ENCODE data around the gene TBC1D22B. TPM values are rescaled to one million over a fixed set of nuclear protein-coding genes. Genes with fewer than 3 reads are reported as not detected.

The TBC1D22B gene, protein sequence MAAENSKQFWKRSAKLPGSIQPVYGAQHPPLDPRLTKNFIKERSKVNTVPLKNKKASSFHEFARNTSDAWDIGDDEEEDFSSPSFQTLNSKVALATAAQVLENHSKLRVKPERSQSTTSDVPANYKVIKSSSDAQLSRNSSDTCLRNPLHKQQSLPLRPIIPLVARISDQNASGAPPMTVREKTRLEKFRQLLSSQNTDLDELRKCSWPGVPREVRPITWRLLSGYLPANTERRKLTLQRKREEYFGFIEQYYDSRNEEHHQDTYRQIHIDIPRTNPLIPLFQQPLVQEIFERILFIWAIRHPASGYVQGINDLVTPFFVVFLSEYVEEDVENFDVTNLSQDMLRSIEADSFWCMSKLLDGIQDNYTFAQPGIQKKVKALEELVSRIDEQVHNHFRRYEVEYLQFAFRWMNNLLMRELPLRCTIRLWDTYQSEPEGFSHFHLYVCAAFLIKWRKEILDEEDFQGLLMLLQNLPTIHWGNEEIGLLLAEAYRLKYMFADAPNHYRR
- total RNA-seq = 3.3 and 3.4 TPM in 2 replicates

DNA sequence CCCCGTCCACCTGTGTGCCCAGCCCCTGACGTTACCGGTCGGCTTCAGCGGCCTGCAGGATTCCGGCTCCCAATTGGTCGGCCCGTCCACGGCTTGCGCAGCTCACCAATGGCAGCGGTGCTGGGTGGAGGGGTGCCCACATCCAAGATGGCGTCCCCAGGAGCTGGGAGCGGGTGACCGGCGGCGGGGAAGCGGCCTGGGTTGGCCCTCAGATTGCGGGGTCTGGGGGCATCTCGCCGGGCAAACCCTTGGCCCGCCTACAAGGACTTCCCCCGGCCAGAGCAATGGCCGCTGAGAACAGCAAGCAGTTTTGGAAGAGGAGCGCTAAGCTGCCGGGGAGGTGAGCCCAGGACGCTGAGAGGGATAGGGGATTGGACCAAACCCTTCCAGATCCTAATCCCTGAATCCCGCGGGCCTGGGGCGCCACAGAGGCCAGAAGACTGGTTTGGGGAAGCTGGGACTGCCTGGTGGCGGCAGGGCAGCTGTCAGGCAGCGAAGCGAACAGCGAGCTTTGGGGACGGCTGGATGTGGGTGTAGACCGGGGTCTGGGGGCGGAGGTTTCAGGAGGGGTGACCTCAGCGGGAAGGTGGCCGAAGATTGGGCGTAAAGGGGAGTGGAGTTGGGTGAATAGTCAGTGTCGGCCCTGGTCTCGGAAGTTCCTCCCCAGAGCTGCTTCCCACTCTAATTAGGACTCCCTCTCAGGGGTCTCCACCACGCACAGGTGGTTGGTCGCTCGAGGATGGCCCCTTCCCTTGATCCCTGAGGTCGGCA is at the start of gene TBC1D22B, which contains the start of gene TMEM217:
TSS of gene TBC1D22B (plus strand) at position 139 of the 771 bp plus-strand sequence. CDS start at position 285, 146 bp downstream.
TSS of gene TMEM217 (minus strand) at position 511 of the 771 bp plus-strand sequence. CDS start 39,114 bp downstream, outside the sequence.

DNA sequence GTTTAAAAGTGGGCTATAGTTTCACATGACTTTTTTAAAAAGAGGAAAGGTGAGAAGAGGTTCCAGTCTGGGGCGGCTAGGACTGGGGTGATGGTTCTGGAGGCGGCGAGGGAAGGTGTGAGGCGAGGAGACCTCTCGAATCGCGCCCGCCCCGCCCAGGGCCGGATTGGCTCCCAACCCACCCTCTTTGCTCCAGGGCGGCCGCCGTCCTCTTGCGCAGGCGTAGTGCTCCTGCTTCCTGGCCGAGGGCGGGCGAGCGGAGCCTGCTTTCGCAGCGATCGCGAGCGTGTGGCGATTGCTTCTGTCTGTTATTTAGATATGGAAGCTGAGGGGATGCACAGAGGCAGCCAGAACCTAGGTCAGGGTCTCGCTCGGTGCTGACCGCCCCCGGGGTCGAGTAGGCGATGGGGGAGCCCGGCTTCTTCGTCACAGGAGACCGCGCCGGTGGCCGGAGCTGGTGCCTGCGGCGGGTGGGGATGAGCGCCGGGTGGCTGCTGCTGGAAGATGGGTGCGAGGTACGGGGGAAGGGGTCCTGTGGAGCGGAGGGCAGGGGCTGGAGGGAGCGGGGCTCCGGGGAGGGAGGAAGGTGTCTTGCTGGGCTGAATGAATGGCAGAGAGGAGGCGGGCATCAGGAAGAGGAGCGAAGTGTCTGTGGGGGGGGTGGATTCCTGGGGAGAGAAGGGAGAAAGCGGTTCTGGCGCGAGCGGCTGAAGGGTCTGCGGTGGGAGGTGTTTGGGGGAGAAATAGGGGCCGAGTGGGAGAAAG is 96.4 kb downstream of the TBC1D22B start, which contains the start of gene RNF8:
TSS of gene RNF8 (plus strand) at position 223 of the 765 bp plus-strand sequence. CDS start at position 405, 182 bp downstream.

Other genes with a start within 250 kb of the TBC1D22B start
- 6.0 and 14.8 TPM in 2 replicates for gene PIM1, start 87.6 kb upstream of the TBC1D22B start, total RNA-seq
- 1.3 and 2.0 TPM in 2 replicates for gene TMEM217, start 372 bp downstream of the TBC1D22B start, total RNA-seq
- gene RNF8, start 96.2 kb downstream of the TBC1D22B start, total RNA-seq = 25.1 and 25.2 TPM in 2 replicates
- 34.7 and 38.9 TPM in 2 replicates for gene CMTR1, start 175.4 kb downstream of the TBC1D22B start, total RNA-seq
- 10.3 and 11.3 TPM in 2 replicates for gene CCDC167, start 242.1 kb downstream of the TBC1D22B start, total RNA-seq